Spinal cord (tissue), 10 donors: ENCODE results near the gene POLR2F. TPM values are rescaled to one million over a fixed set of nuclear protein-coding genes. Genes with fewer than 3 reads are reported as not detected.

ENCODE experiments used
- DNase-seq, 6 donors: peaks; one replicate each; pipeline versions ENCODE4 v3.0.0 to v3.0.0-alpha.2; 2013 to 2015; ENCODE audit warnings: low spot score in 6 of 6, low read depth in 4 of 6
- H3K27ac ChIP-seq: one replicate; pipeline ENCODE4 v1.5.1; 2013; ENCODE audit warnings: low read depth, low read length, control low read depth
- H3K27me3 ChIP-seq: one replicate; pipeline ENCODE4 v1.6.1; 2013; ENCODE audit warnings: low read length; ENCODE audit not compliant: control insufficient read depth, insufficient read depth
- H3K36me3 ChIP-seq: one replicate; pipeline ENCODE4 v1.6.1; 2013; ENCODE audit warnings: low read length; ENCODE audit not compliant: control insufficient read depth, insufficient read depth
- H3K4me1 ChIP-seq: one replicate; pipeline ENCODE4 v1.6.1; 2013; ENCODE audit warnings: low read length; ENCODE audit not compliant: control insufficient read depth, insufficient read depth
- H3K4me3 ChIP-seq: one replicate; pipeline ENCODE4 v1.5.1; 2013; ENCODE audit warnings: low read depth, low read length, control low read depth
- H3K9me3 ChIP-seq: one replicate; pipeline ENCODE4 v1.6.1; 2013; ENCODE audit warnings: low read length; ENCODE audit not compliant: control insufficient read depth, insufficient read depth
- WGBS: methylation state at CpG from one replicate; pipeline ENCODE4 v1.1.5; 2013; ENCODE audit warnings: missing lambda C conversion rate; ENCODE audit not compliant: insufficient coverage; 5-methylcytosine and 5-hydroxymethylcytosine counted together
- polyA plus RNA-seq, 2 donors: library from polyadenylated mRNA; unstranded; fragments of 120-200 nt; gene quantifications; one replicate each; pipeline ENCODE4 v1.2.1, GENCODE V29; 2013; ENCODE audit not compliant: insufficient read length in 2 of 2
- total RNA-seq, 2 donors: library from RNA; depleted of rRNA in 1 of 2; stranded (reverse); fragments of 120-200 nt in 1 of 2; fragments of >200 nt in 1 of 2; gene quantifications; one replicate each; pipeline versions ENCODE4 v1.2.3 to v1.2.4, GENCODE V29; 2013 to 2014
- donor health status: healthy.

The POLR2F gene
- total and polyA plus RNA-seq, 4 donors: 24.3 to 125 (median 111) TPM

- no peaks in the 10 kb centered on the region for H3K4me1 ChIP-seq
- no peak overlapping the region for H3K4me3 ChIP-seq
- 86% methylated on average over 11 of the region's 18 CpGs for WGBS
- no peak overlapping the region for H3K27ac ChIP-seq
- H3K9me3 ChIP-seq: no peaks in the 10 kb centered on the region
- H3K27me3 ChIP-seq: no peaks in the 10 kb centered on the region
- H3K36me3 ChIP-seq: peaks cover 92% of the 10 kb centered on the region
- no peak for DNase-seq
These were observed 29.0 kb upstream of the POLR2F start for GRCh38 chr22:37924386-37925065.

GRCh38 chr22:37925330-37925729 lies 28.2 kb upstream of the POLR2F start:
- Histone ChIP-seq H3K36me3 (peaks cover 93% of the 10 kb centered on the region), H3K27ac (no peak overlapping the region), H3K27me3 (no peaks in the 10 kb centered on the region), H3K4me1 (no peaks in the 10 kb centered on the region), H3K4me3 (no peak overlapping the region), H3K9me3 (no peaks in the 10 kb centered on the region)
- WGBS: 100% methylated on average over 1 of the region's 3 CpGs
- no peak for DNase-seq

GRCh38 chr22:37925767-37926166 lies 27.7 kb upstream of the POLR2F start:
- DNase-seq: no peak

GRCh38 chr22:37926358-37926757 lies 27.1 kb upstream of the POLR2F start:
- Histone ChIP-seq H3K4me3 (no peak overlapping the region), H3K36me3 (peaks cover 94% of the 10 kb centered on the region), H3K4me1 (no peaks in the 10 kb centered on the region), H3K9me3 (no peaks in the 10 kb centered on the region), H3K27ac (no peak overlapping the region), H3K27me3 (no peaks in the 10 kb centered on the region)
- WGBS: 93% methylated on average over 7 of the region's 7 CpGs
- no peak for DNase-seq

More at GRCh38 chr22:37925767-37926166, 27.7 kb upstream of the POLR2F start:
- H3K4me3 ChIP-seq: no peak overlapping the region
- 94% methylated on average over 7 of the region's 15 CpGs for WGBS
- H3K36me3 ChIP-seq: peaks cover 94% of the 10 kb centered on the region
- no peaks in the 10 kb centered on the region for H3K9me3 ChIP-seq
- no peak overlapping the region for H3K27ac ChIP-seq
- H3K4me1 ChIP-seq: no peaks in the 10 kb centered on the region
- no peaks in the 10 kb centered on the region for H3K27me3 ChIP-seq

- WGBS: 94% methylated on average over 31 of the region's 32 CpGs
- DNase-seq: no peak
- Histone ChIP-seq H3K4me3 (no peak overlapping the region), H3K27me3 (no peaks in the 10 kb centered on the region), H3K27ac (no peak overlapping the region), H3K9me3 (no peaks in the 10 kb centered on the region), H3K36me3 (peaks cover 94% of the 10 kb centered on the region), H3K4me1 (no peaks in the 10 kb centered on the region)
These were observed 26.5 kb upstream of the POLR2F start for GRCh38 chr22:37926771-37927636.

- Histone ChIP-seq H3K27me3 (no peaks in the 10 kb centered on the region), H3K4me1 (no peaks in the 10 kb centered on the region), H3K36me3 (peaks cover 96% of the 10 kb centered on the region), H3K4me3 (no peak overlapping the region), H3K9me3 (no peaks in the 10 kb centered on the region), H3K27ac (no peak overlapping the region)
- WGBS: 91% methylated on average over 5 of the region's 5 CpGs
- no peak for DNase-seq
These were observed 25.9 kb upstream of the POLR2F start for GRCh38 chr22:37927637-37927936.

- DNase-seq: no peak
- Histone ChIP-seq H3K36me3 (peaks cover 96% of the 10 kb centered on the region), H3K4me3 (no peak overlapping the region), H3K9me3 (no peaks in the 10 kb centered on the region), H3K27me3 (no peaks in the 10 kb centered on the region), H3K4me1 (peaks cover 15% of the 10 kb centered on the region), H3K27ac (no peak overlapping the region)
- WGBS: 96% methylated on average over 5 of the region's 5 CpGs
These were observed 24.1 kb upstream of the POLR2F start for GRCh38 chr22:37929390-37929789.

GRCh38 chr22:37930270-37930951 lies 23.1 kb upstream of the POLR2F start:
- Histone ChIP-seq H3K36me3 (peaks cover 91% of the 10 kb centered on the region), H3K27ac (no peak overlapping the region), H3K9me3 (no peaks in the 10 kb centered on the region), H3K27me3 (no peaks in the 10 kb centered on the region), H3K4me1 (peaks cover 16% of the 10 kb centered on the region), H3K4me3 (no peak overlapping the region)
- no peak for DNase-seq
- 80% methylated on average over 10 of the region's 11 CpGs for whole genome bisulfite sequencing

- Histone ChIP-seq H3K36me3 (peaks cover 90% of the 10 kb centered on the region), H3K27me3 (no peaks in the 10 kb centered on the region), H3K4me1 (peaks cover 16% of the 10 kb centered on the region), H3K27ac (no peak overlapping the region), H3K4me3 (no peak overlapping the region), H3K9me3 (no peaks in the 10 kb centered on the region)
- DNase-seq: no peak
- WGBS: 75% methylated on average over 2 of the region's 2 CpGs
These were observed 22.5 kb upstream of the POLR2F start for GRCh38 chr22:37930952-37931440.
